OCI-LY3 (cell line): ENCODE data around the gene NAB2.

Experiments
- CTCF ChIP-seq: fragments of 200-600, 300-600 bp; sonication (generic); IDR thresholded peaks from 2 replicates; pipeline ENCODE4 v1.5.1; 2014; ENCODE audit warnings: antibody characterized with exemption, low read length, low read depth
- EZH2phosphoT487 ChIP-seq: fragments of 200-600 bp; shearing (Covaris generic); IDR thresholded peaks from 2 replicates; pipeline ENCODE4 v1.6.1; 2018; ENCODE audit warnings: antibody characterized with exemption, mixed run types, low read depth

- TF ChIP-seq CTCF, result no peak
- TF ChIP-seq EZH2phosphoT487, result no peak
These were observed 33.1 kb upstream of the NAB2 start for GRCh38 chr12:57055824-57056223.
